LHCN-M2 (cell line): ENCODE data around the gene ZSWIM5. TPM values are rescaled to one million over a fixed set of nuclear protein-coding genes. Genes with fewer than 3 reads are reported as not detected.
A peak's percentile ranks its signal among the peaks of the same experiment; 100 is the strongest.
"Not testable (repeated sequence)": the region's sequence is repeated elsewhere in the genome, so short reads cannot be mapped to it uniquely, and the experiment has no call there.

Experiments used
- DNase-seq: peaks from one replicate; pipeline ENCODE4 v3.0.0-alpha.2; 2012; ENCODE audit warnings: low read depth
- total RNA-seq: library from RNA; depleted of rRNA; stranded (reverse); fragments of >200 nt; gene quantifications from 2 replicates; pipeline ENCODE4 v1.2.3, GENCODE V29; 2014

ZSWIM5 gene
- total RNA-seq, 1 experiment from 2014 or later, result 0.06 TPM

GRCh38 chr1:45205011-45205909, 1.1 kb downstream of the ZSWIM5 start:
- DNase-seq, result no peak

- DNase-seq, result no peak
These were observed 5.4 kb downstream of the ZSWIM5 start for GRCh38 chr1:45200906-45201500.

GRCh38 chr1:45200435-45200834, 6.0 kb downstream of the ZSWIM5 start:
- DNase-seq, result no peak

GRCh38 chr1:45198185-45198584, 8.2 kb downstream of the ZSWIM5 start:
- no peak for DNase-seq

- no peak for DNase-seq
These were observed 9.5 kb downstream of the ZSWIM5 start for GRCh38 chr1:45196863-45197262.

- no peak for DNase-seq
These were observed 15.0 kb downstream of the ZSWIM5 start for GRCh38 chr1:45191418-45191783.

GRCh38 chr1:45187725-45188124, 18.7 kb downstream of the ZSWIM5 start:
- DNase-seq, result no peak

- DNase-seq, result not testable (repeated sequence)
These were observed 26.4 kb downstream of the ZSWIM5 start for GRCh38 chr1:45179918-45180519.

GRCh38 chr1:45177452-45177851, 29.0 kb downstream of the ZSWIM5 start:
- peak; percentile 8 for DNase-seq

- DNase-seq, result no peak
These were observed 33.6 kb downstream of the ZSWIM5 start for GRCh38 chr1:45172764-45173163.

GRCh38 chr1:45172005-45172404, 34.4 kb downstream of the ZSWIM5 start:
- DNase-seq, result peak; percentile 34

- no peak for DNase-seq
These were observed 34.8 kb downstream of the ZSWIM5 start for GRCh38 chr1:45171575-45171974.

GRCh38 chr1:45170151-45170742, 36.2 kb downstream of the ZSWIM5 start:
- DNase-seq, result no peak

- DNase-seq, result not testable (repeated sequence)
These were observed 38.5 kb downstream of the ZSWIM5 start for GRCh38 chr1:45167947-45168346.

GRCh38 chr1:45164307-45164706, 42.1 kb downstream of the ZSWIM5 start:
- not testable (repeated sequence) for DNase-seq

- DNase-seq, result not testable (repeated sequence)
These were observed 43.3 kb downstream of the ZSWIM5 start for GRCh38 chr1:45163111-45163510.

GRCh38 chr1:45162041-45163035, 44.1 kb downstream of the ZSWIM5 start:
- DNase-seq, result not testable (repeated sequence)

GRCh38 chr1:45155957-45156356, 50.4 kb downstream of the ZSWIM5 start:
- no peak for DNase-seq

- DNase-seq, result no peak
These were observed 51.0 kb downstream of the ZSWIM5 start for GRCh38 chr1:45155423-45155822.

- no peak for DNase-seq
These were observed 54.3 kb downstream of the ZSWIM5 start for GRCh38 chr1:45152126-45152525.
